Endothelial cell of umbilical vein (primary cell): ENCODE data around the gene WDHD1. TPM values are rescaled to one million over a fixed set of nuclear protein-coding genes. Genes with fewer than 3 reads are reported as not detected.

Experiments used
- BruUV-seq: library from RNA; stranded (reverse); fragments of 400-500 nt; replicated peaks from 2 replicates; lab custom pipeline; 2021; lab: Mats Ljungman, UMichigan
- CTCF ChIA-PET: fragments of 300-600, 350-600 bp; sonication (Branson Sonifier 250); formaldehyde crosslinking; loops from one replicate; lab custom pipeline; 2021; ENCODE audit warnings: antibody characterized with exemption, inconsistent platforms; lab: Charles Lee
- POLR2A ChIA-PET: fragments of 300-600, 350-600 bp; sonication (Branson Sonifier 250); formaldehyde crosslinking; loops from one replicate; lab custom pipeline; 2021; ENCODE audit warnings: antibody characterized with exemption, inconsistent platforms; lab: Charles Lee
- DNase-seq: peaks from one replicate; pipeline ENCODE4 v3.0.0-alpha.2; 2011; ENCODE audit warnings: low read depth, low spot score
- FAIRE-seq: peaks from 2 replicates; lab custom pipeline; 2011; peaks lifted over from hg19 to GRCh38; lab: Jason Lieb, UNC
- H2AFZ ChIP-seq: 2 replicates; pipeline ENCODE4 v1.6.0; 2012; ENCODE audit warnings: low read depth, low read length, control low read depth, inconsistent platforms
- H3K27ac ChIP-seq: 2 replicates; pipeline ENCODE4 v1.5.1; 2011; ENCODE audit warnings: low read depth, mild to moderate bottlenecking, control low read depth, low read length, moderate library complexity; ENCODE audit not compliant: insufficient read depth
- H3K27me3 ChIP-seq, 2 experiments: 2 replicates each; pipeline versions ENCODE4 v1.6.0 to v1.6.1; 2011; ENCODE audit warnings: low read length in 2 of 2, mixed read lengths in 1 of 2; ENCODE audit not compliant: control insufficient read depth in 2 of 2, insufficient read depth in 2 of 2
- H3K36me3 ChIP-seq, 2 experiments: 2 replicates in 1 of 2; 3 replicates in 1 of 2; pipeline ENCODE4 v1.5.1; 2011; ENCODE audit warnings: low read length in 2 of 2, mild to moderate bottlenecking in 1 of 2, moderate library complexity in 1 of 2; ENCODE audit not compliant: control insufficient read depth in 2 of 2, insufficient read depth in 2 of 2; ENCODE audit errors: extremely low read depth in 1 of 2
- H3K4me1 ChIP-seq: 3 replicates; pipeline ENCODE4 v1.5.1; 2011; ENCODE audit warnings: mild to moderate bottlenecking, low read length; ENCODE audit not compliant: control insufficient read depth, insufficient read depth; ENCODE audit errors: extremely low read depth
- H3K4me2 ChIP-seq: 2 replicates; pipeline ENCODE4 v1.6.1; 2011; ENCODE audit warnings: low read length, control low read depth, mixed read lengths; ENCODE audit not compliant: insufficient read depth
- H3K4me3 ChIP-seq, 3 experiments: fragments of 200-600 bp in 1 of 3; sonication (generic), shearing (Covaris generic) in 1 of 3; replicated peaks in 1 of 3; 2 replicates each; pipeline ENCODE4 v1.5.1; 2011 to 2016; ENCODE audit warnings: control low read depth in 3 of 3, low read length in 3 of 3, mild to moderate bottlenecking in 2 of 3, inconsistent platforms in 1 of 3, low read depth in 1 of 3, moderate library complexity in 1 of 3; ENCODE audit not compliant: insufficient read depth in 1 of 3
- H3K79me2 ChIP-seq: 2 replicates; pipeline ENCODE4 v1.6.0; 2012; ENCODE audit warnings: low read length, inconsistent platforms; ENCODE audit not compliant: control insufficient read depth, insufficient read depth
- H3K9ac ChIP-seq: replicated peaks from 2 replicates; pipeline ENCODE3; 2011; ENCODE audit warnings: low read length, control low read depth; ENCODE audit not compliant: insufficient read depth; ENCODE audit errors: extremely low read depth
- H3K9me1 ChIP-seq: replicated peaks from 3 replicates; pipeline ENCODE4 v1.6.0; 2011; ENCODE audit warnings: mild to moderate bottlenecking, low read length; ENCODE audit not compliant: control insufficient read depth, insufficient read depth; ENCODE audit errors: extremely low read depth
- H3K9me3 ChIP-seq: replicated peaks from 2 replicates; pipeline ENCODE4 v1.5.1; 2012; ENCODE audit warnings: low read length, inconsistent platforms; ENCODE audit not compliant: control insufficient read depth, insufficient read depth
- H4K20me1 ChIP-seq: replicated peaks from 2 replicates; pipeline ENCODE3; 2011; ENCODE audit warnings: mild to moderate bottlenecking, low read length; ENCODE audit not compliant: control insufficient read depth, insufficient read depth; ENCODE audit errors: extremely low read depth
- EZH2 ChIP-seq: IDR thresholded peaks from 2 replicates; pipeline ENCODE4 v1.6.1; 2012; ENCODE audit warnings: borderline replicate concordance, low read depth, mild to moderate bottlenecking, moderate library complexity, low read length, inconsistent platforms; ENCODE audit not compliant: severe bottlenecking
- FOS ChIP-seq: IDR thresholded peaks from 2 replicates; pipeline ENCODE4 v1.6.1; 2011; ENCODE audit warnings: mild to moderate bottlenecking, low read length, moderate library complexity, borderline replicate concordance; ENCODE audit not compliant: insufficient read depth
- GATA2 ChIP-seq: IDR thresholded peaks from 2 replicates; pipeline ENCODE4 v1.7.0; 2011; ENCODE audit warnings: low read depth, mild to moderate bottlenecking, moderate library complexity, mixed read lengths, low read length; ENCODE audit not compliant: insufficient read length, insufficient read depth
- JUN ChIP-seq: IDR thresholded peaks from 2 replicates; pipeline ENCODE4 v1.6.1; 2011; ENCODE audit warnings: borderline replicate concordance, low read depth; ENCODE audit not compliant: insufficient read length, insufficient read depth
- MAX ChIP-seq: IDR thresholded peaks from 2 replicates; pipeline ENCODE4 v1.6.1; 2011; ENCODE audit not compliant: insufficient read depth, insufficient read length
- MYC ChIP-seq: IDR thresholded peaks from one replicate; pipeline ENCODE4 v1.6.1; 2011; ENCODE audit warnings: mild to moderate bottlenecking, low read depth, low read length
- POLR2A ChIP-seq: IDR thresholded peaks from 2 replicates; pipeline ENCODE4 v1.6.1; 2012; ENCODE audit warnings: low read depth, mild to moderate bottlenecking, control low read depth, low read length
- POLR2AphosphoS5 ChIP-seq: IDR thresholded peaks from 2 replicates; pipeline ENCODE4 v1.6.1; 2012; ENCODE audit warnings: low read depth, mild to moderate bottlenecking, control low read depth, low read length, moderate library complexity; ENCODE audit not compliant: insufficient read depth
- dilution Hi-C: fragments of 300-500 bp; cut with MboI; formaldehyde crosslinking; loops from one replicate; pipeline ENCODE4 v1.15.0; 2019; ENCODE audit warnings: low sequenced_read_pairs; ENCODE audit not compliant: extremely low pct_ligation_motif_present
- intact Hi-C: fragments of 100-400 bp; cut with micrococcal nuclease; formaldehyde crosslinking; loops from one replicate; pipeline ENCODE4 v1.10.0; 2022
- polyA plus RNA-seq, 4 experiments: library from polyadenylated mRNA; depleted of rRNA in 3 of 4; stranded (reverse) in 3 of 4; unstranded in 1 of 4; fragments of >200 nt; gene quantifications; 2 replicates each; pipeline versions ENCODE4 v1.2.1 to v1.2.3, GENCODE V29; 2011 to 2012; ENCODE audit warnings: missing spikeins in 1 of 4
- total RNA-seq: library from RNA; stranded (reverse); gene quantifications from 2 replicates; pipeline ENCODE4 v1.2.3, GENCODE V29; 2021
- TF ChIP-seq, protein P1 (sequence below), 2 donors: IDR thresholded peaks; 1 replicate in 1 of 2; 2 replicates in 1 of 2; pipeline ENCODE4 v1.5.1; 2011; ENCODE audit warnings: low read length in 2 of 2, mild to moderate bottlenecking in 2 of 2, moderate library complexity in 2 of 2, control low read depth in 1 of 2, inconsistent platforms in 1 of 2, low read depth in 1 of 2; ENCODE audit not compliant: insufficient read depth in 1 of 2; ENCODE audit errors: extremely low read depth in 1 of 2

WDHD1 gene
- total and polyA plus RNA-seq, 2 donors (not counting 3 experiments of a cell fraction or from before 2014, with no cell fraction given) = 3.1 to 22.5 TPM

DNA sequence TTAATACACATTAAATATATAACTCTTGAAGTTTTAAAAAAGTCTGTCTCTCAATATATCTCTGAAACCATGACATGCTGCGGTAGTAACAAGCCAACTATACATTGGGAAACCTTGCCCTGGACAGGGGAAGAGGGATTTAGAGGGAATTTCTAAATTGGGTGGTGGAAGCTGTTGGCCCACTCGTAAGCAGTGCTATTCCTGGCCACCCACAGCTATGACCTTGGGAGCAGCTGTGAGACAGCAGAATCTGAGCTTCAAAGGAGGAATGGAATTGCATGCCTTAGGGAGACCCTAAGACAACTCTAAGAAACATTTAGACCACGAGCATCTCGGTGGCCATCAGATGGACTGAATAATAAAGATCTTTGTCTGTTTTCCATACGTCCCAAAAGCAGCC lies 108.5 kb downstream of the WDHD1 start:
- Histone ChIP-seq H3K9me3 (no peaks in the 10 kb centered on the region), H2AFZ (no peak overlapping the region), H3K36me3 (no peaks in the 10 kb centered on the region), H3K79me2 (no peaks in the 10 kb centered on the region), H3K27me3 (no peaks in the 10 kb centered on the region), H3K4me1 (no peaks in the 10 kb centered on the region), H3K4me3 (no peak overlapping the region), H3K4me2 (no peak overlapping the region), H3K9me1 (no peaks in the 10 kb centered on the region), H4K20me1 (no peaks in the 10 kb centered on the region), H3K9ac (no peak overlapping the region), H3K27ac (no peak overlapping the region)
- DNase-seq (no peak), FAIRE-seq (no peak)
- dilution Hi-C loops (no loop called here), intact Hi-C loops (no loop called here)
- ChIA-PET CTCF (interaction anchor here (1.5 kb wide), 1 partner anchor 16 kb away, joined by 4 read pairs; the partner anchor contains the start of gene GCH1), POLR2A (no interaction called here)
- TF ChIP-seq MAX = no peak
- TF ChIP-seq, protein P1, sequence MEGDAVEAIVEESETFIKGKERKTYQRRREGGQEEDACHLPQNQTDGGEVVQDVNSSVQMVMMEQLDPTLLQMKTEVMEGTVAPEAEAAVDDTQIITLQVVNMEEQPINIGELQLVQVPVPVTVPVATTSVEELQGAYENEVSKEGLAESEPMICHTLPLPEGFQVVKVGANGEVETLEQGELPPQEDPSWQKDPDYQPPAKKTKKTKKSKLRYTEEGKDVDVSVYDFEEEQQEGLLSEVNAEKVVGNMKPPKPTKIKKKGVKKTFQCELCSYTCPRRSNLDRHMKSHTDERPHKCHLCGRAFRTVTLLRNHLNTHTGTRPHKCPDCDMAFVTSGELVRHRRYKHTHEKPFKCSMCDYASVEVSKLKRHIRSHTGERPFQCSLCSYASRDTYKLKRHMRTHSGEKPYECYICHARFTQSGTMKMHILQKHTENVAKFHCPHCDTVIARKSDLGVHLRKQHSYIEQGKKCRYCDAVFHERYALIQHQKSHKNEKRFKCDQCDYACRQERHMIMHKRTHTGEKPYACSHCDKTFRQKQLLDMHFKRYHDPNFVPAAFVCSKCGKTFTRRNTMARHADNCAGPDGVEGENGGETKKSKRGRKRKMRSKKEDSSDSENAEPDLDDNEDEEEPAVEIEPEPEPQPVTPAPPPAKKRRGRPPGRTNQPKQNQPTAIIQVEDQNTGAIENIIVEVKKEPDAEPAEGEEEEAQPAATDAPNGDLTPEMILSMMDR (IDR thresholded peaks at IDR 0.05; ENCODE audit: extremely low read depth in 1 of 2, insufficient read depth in 1 of 2, low read depth in 1 of 2, low read length in 2 of 2) = no peak
- TF ChIP-seq FOS = no peak
- TF ChIP-seq POLR2A = no peak
- TF ChIP-seq JUN = no peak
- TF ChIP-seq MYC = no peak
- no peak for TF ChIP-seq GATA2
- no peak for TF ChIP-seq POLR2AphosphoS5
- TF ChIP-seq EZH2 = no peak
- BruUV-seq = no TSS peak
